H9 (cell line): ENCODE data around the gene BRF1. TPM values are rescaled to one million over a fixed set of nuclear protein-coding genes. Genes with fewer than 3 reads are reported as not detected.
A peak's percentile ranks its signal among the peaks of the same experiment; 100 is the strongest.

Experiments
- DNase-seq: peaks from one replicate; pipeline ENCODE4 v3.0.0-alpha.2; 2017
- H2AFZ ChIP-seq: one replicate; pipeline ENCODE4 v1.6.1; 2013; ENCODE audit warnings: mild to moderate bottlenecking, low read length, control low read depth, moderate library complexity
- H2AK5ac ChIP-seq: 2 replicates; pipeline ENCODE4 v1.6.1; 2013; ENCODE audit warnings: low read length, control low read depth, mixed read lengths; ENCODE audit not compliant: insufficient read length
- H2BK120ac ChIP-seq: one replicate; pipeline ENCODE4 v1.6.1; 2013; ENCODE audit warnings: low read depth, mild to moderate bottlenecking, low read length, control low read depth, inconsistent platforms; ENCODE audit not compliant: poor library complexity, severe bottlenecking
- H2BK12ac ChIP-seq: 2 replicates; pipeline ENCODE4 v1.6.1; 2013; ENCODE audit warnings: low read length, control low read depth, mixed read lengths, low read depth; ENCODE audit not compliant: insufficient read length
- H2BK15ac ChIP-seq: 2 replicates; pipeline ENCODE4 v1.6.1; 2013; ENCODE audit warnings: low read depth, low read length, control low read depth
- H2BK20ac ChIP-seq: one replicate; pipeline ENCODE4 v1.6.1; 2013; ENCODE audit warnings: low read depth, mild to moderate bottlenecking, low read length, control low read depth, inconsistent platforms; ENCODE audit not compliant: poor library complexity, severe bottlenecking
- H2BK5ac ChIP-seq: 2 replicates; pipeline ENCODE4 v1.6.1; 2013; ENCODE audit warnings: low read length, control low read depth, mixed read lengths; ENCODE audit not compliant: insufficient read length
- H3K14ac ChIP-seq: 2 replicates; pipeline ENCODE4 v1.6.1; 2013; ENCODE audit warnings: low read length, control low read depth; ENCODE audit not compliant: insufficient read depth
- H3K18ac ChIP-seq: 2 replicates; pipeline ENCODE4 v1.6.1; 2013; ENCODE audit warnings: low read depth, mild to moderate bottlenecking, mixed read lengths, low read length, control low read depth; ENCODE audit not compliant: insufficient read length
- H3K23ac ChIP-seq: 2 replicates; pipeline ENCODE4 v1.6.1; 2013; ENCODE audit warnings: low read length, control low read depth, mixed read lengths, low read depth; ENCODE audit not compliant: insufficient read length
- H3K23me2 ChIP-seq: 2 replicates; pipeline ENCODE4 v1.6.1; 2013; ENCODE audit warnings: low read depth, mild to moderate bottlenecking, mixed read lengths, low read length, control low read depth; ENCODE audit not compliant: insufficient read length, poor library complexity, severe bottlenecking
- H3K27ac ChIP-seq: 2 replicates; pipeline ENCODE4 v1.5.1; 2013; ENCODE audit warnings: low read length, control low read depth, mixed read lengths, low read depth; ENCODE audit not compliant: insufficient read length
- H3K27me3 ChIP-seq: 2 replicates; pipeline ENCODE4 v1.6.1; 2013; ENCODE audit warnings: low read length, control low read depth, inconsistent platforms; ENCODE audit not compliant: insufficient read depth
- H3K4ac ChIP-seq: 2 replicates; pipeline ENCODE4 v1.6.1; 2013; ENCODE audit warnings: low read depth, mild to moderate bottlenecking, control low read depth, inconsistent platforms, low read length, moderate library complexity
- H3K4me1 ChIP-seq: 2 replicates; pipeline ENCODE4 v1.6.1; 2013; ENCODE audit warnings: low read length, control low read depth, inconsistent platforms; ENCODE audit not compliant: insufficient read depth
- H3K4me2 ChIP-seq: 2 replicates; pipeline ENCODE4 v1.6.1; 2013; ENCODE audit warnings: low read length, control low read depth, mixed read lengths; ENCODE audit not compliant: insufficient read length, insufficient read depth
- H3K56ac ChIP-seq: 2 replicates; pipeline ENCODE4 v1.6.1; 2013; ENCODE audit warnings: low read depth, mild to moderate bottlenecking, mixed read lengths, low read length, control low read depth; ENCODE audit not compliant: insufficient read length
- H3K79me1 ChIP-seq: 2 replicates; pipeline ENCODE4 v1.6.1; 2013; ENCODE audit warnings: low read depth, mild to moderate bottlenecking, moderate library complexity, low read length, control low read depth, inconsistent platforms; ENCODE audit not compliant: insufficient read depth, poor library complexity, severe bottlenecking
- H3K79me2 ChIP-seq: 2 replicates; pipeline ENCODE4 v1.6.1; 2013; ENCODE audit warnings: low read length, control low read depth, inconsistent platforms; ENCODE audit not compliant: insufficient read depth
- H3K9ac ChIP-seq: 2 replicates; pipeline ENCODE4 v1.6.1; 2013; ENCODE audit warnings: low read length, control low read depth, mixed read lengths; ENCODE audit not compliant: insufficient read length; ENCODE audit errors: extremely low read depth
- H3K9me3 ChIP-seq: one replicate; pipeline ENCODE4 v1.6.1; 2013; ENCODE audit warnings: low read depth, low read length, inconsistent platforms; ENCODE audit not compliant: control insufficient read depth
- H3T11ph ChIP-seq: one replicate; pipeline ENCODE4 v1.6.1; 2013; ENCODE audit warnings: mild to moderate bottlenecking, low read length, control low read depth, inconsistent platforms
- H4K20me1 ChIP-seq: one replicate; pipeline ENCODE4 v1.6.1; 2013; ENCODE audit not compliant: control insufficient read depth, insufficient read length, insufficient read depth
- H4K5ac ChIP-seq: 2 replicates; pipeline ENCODE4 v1.6.1; 2013; ENCODE audit warnings: low read depth, mild to moderate bottlenecking, mixed read lengths, low read length, control low read depth; ENCODE audit not compliant: insufficient read length
- H4K8ac ChIP-seq: replicated peaks from 2 replicates; pipeline ENCODE4 v1.6.1; 2013; ENCODE audit warnings: low read length, control low read depth, mixed read lengths, low read depth; ENCODE audit not compliant: insufficient read length
- H4K91ac ChIP-seq: 2 replicates; pipeline ENCODE4 v1.6.1; 2013; ENCODE audit warnings: low read depth, mild to moderate bottlenecking, moderate library complexity, mixed read lengths, low read length, control low read depth; ENCODE audit not compliant: insufficient read length
- H3K27ac Mint-ChIP-seq, 3 experiments: 2 replicates in 2 of 3; 3 replicates in 1 of 3; pipeline ENCODE4 v1.8.0; 2020 to 2021; ENCODE audit warnings: mixed read lengths in 3 of 3, mild to moderate bottlenecking in 1 of 3, moderate library complexity in 1 of 3
- H3K27me3 Mint-ChIP-seq: 2 replicates; pipeline ENCODE4 v1.8.0; 2021; ENCODE audit warnings: low read depth, mild to moderate bottlenecking, moderate library complexity, mixed read lengths
- H3K36me3 Mint-ChIP-seq, 3 experiments: 2 replicates in 2 of 3; 3 replicates in 1 of 3; pipeline ENCODE4 v1.8.0; 2020 to 2021; ENCODE audit warnings: low read depth in 3 of 3, mixed read lengths in 3 of 3; ENCODE audit not compliant: insufficient read depth in 1 of 3
- H3K4me1 Mint-ChIP-seq, 2 experiments: 2 replicates each; pipeline ENCODE4 v1.8.0; 2020; ENCODE audit warnings: mixed read lengths in 2 of 2
- H3K4me3 Mint-ChIP-seq, 2 experiments: 2 replicates in 1 of 2; 3 replicates in 1 of 2; pipeline ENCODE4 v1.8.0; 2020 to 2021; ENCODE audit warnings: mild to moderate bottlenecking in 2 of 2, mixed read lengths in 2 of 2, moderate library complexity in 1 of 2
- H3K9me3 Mint-ChIP-seq, 2 experiments: 2 replicates in 1 of 2; 3 replicates in 1 of 2; pipeline ENCODE4 v1.8.0; 2020; ENCODE audit warnings: mild to moderate bottlenecking in 2 of 2, mixed read lengths in 2 of 2, moderate library complexity in 1 of 2
- WGBS: extraction: QIAGEN DNeasy Blood & Tissue Kit; methylation state at CpG from one replicate; pipeline ENCODE4 v1.1.7; 2013; ENCODE audit warnings: missing lambda C conversion rate, low lambda C conversion rate, mixed read lengths; ENCODE audit not compliant: insufficient read length; ENCODE audit errors: extremely low coverage; 5-methylcytosine and 5-hydroxymethylcytosine counted together
- total RNA-seq: library from RNA; stranded (reverse); gene quantifications from 2 replicates; pipeline ENCODE4 v1.2.1, GENCODE V29; 2021
- TF ChIP-seq, protein P1 (sequence below): fragments of 200-600 bp; sonication (generic); conservative IDR thresholded peaks from 3 replicates; pipeline ENCODE4 v1.8.0; 2021; ENCODE audit warnings: antibody characterized with exemption, mild to moderate bottlenecking

The BRF1 gene
- total RNA-seq, 1 experiment from 2014 or later: 28.3 TPM

DNA sequence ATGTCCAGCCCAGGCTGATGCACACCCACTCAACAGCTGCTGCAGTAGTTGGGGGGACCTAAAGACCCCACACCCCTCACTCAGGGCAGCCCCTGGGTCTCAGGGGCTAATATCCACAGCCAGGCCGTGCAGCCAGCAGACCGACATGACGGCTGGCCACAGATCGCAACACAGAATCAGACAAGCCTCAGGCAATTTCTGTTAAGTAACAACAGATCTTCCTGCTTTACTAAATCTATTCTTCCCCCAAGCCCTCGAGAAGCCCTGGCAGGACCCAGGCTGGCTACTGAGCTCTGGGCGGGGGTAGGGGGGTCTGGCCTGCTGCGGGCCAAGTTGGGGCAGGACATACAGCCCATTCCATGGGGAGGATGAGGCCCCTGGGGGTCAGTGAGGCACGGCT lies 91.7 kb downstream of the BRF1 start:
- no CpG with 5 or more reads among the region's 8 CpGs for WGBS
- Mint-ChIP-seq H3K36me3 (no peaks in the 10 kb centered on the region; a peak in 2 of 7 replicates), H3K4me1 (no peaks in the 10 kb centered on the region; a peak in 2 of 4 replicates), H3K4me3 (no peak overlapping the region), H3K9me3 (no peaks in the 10 kb centered on the region), H3K27ac (peak overlapping the region in 2 of 3 experiments; percentile 64 to 74; a peak in 2 of 7 replicates), H3K27me3 (peaks cover 1% of the 10 kb centered on the region; the same call in 1 of the 2 replicates)
- H3K4me1 ChIP-seq: no peaks in the 10 kb centered on the region
- H4K8ac ChIP-seq: no peak overlapping the region
- H3K27ac ChIP-seq: no peak overlapping the region
- no peaks in the 10 kb centered on the region for H3K27me3 ChIP-seq
- no peak overlapping the region for H4K5ac ChIP-seq
- TF ChIP-seq, protein P1, sequence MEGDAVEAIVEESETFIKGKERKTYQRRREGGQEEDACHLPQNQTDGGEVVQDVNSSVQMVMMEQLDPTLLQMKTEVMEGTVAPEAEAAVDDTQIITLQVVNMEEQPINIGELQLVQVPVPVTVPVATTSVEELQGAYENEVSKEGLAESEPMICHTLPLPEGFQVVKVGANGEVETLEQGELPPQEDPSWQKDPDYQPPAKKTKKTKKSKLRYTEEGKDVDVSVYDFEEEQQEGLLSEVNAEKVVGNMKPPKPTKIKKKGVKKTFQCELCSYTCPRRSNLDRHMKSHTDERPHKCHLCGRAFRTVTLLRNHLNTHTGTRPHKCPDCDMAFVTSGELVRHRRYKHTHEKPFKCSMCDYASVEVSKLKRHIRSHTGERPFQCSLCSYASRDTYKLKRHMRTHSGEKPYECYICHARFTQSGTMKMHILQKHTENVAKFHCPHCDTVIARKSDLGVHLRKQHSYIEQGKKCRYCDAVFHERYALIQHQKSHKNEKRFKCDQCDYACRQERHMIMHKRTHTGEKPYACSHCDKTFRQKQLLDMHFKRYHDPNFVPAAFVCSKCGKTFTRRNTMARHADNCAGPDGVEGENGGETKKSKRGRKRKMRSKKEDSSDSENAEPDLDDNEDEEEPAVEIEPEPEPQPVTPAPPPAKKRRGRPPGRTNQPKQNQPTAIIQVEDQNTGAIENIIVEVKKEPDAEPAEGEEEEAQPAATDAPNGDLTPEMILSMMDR: no peak
- no peaks in the 10 kb centered on the region for H3K79me2 ChIP-seq
- no peak overlapping the region for H3K56ac ChIP-seq
- H3K9ac ChIP-seq: no peak overlapping the region
- no peaks in the 10 kb centered on the region for H3K9me3 ChIP-seq
- no peak overlapping the region for H3K14ac ChIP-seq
- no peaks in the 10 kb centered on the region for H3K23me2 ChIP-seq
- H2AFZ ChIP-seq: no peak overlapping the region
- H2BK15ac ChIP-seq: no peak overlapping the region
- no peak overlapping the region for H3K18ac ChIP-seq
- H2BK12ac ChIP-seq: no peak overlapping the region
- no peak overlapping the region for H2BK5ac ChIP-seq
- no peak overlapping the region for H2BK120ac ChIP-seq
- no peak overlapping the region for H3K4ac ChIP-seq
- no peak overlapping the region for H3K4me2 ChIP-seq
- no peak overlapping the region for H4K91ac ChIP-seq
- no peak overlapping the region for H2AK5ac ChIP-seq
- H3T11ph ChIP-seq: no peak overlapping the region
- no peaks in the 10 kb centered on the region for H3K79me1 ChIP-seq
- no peak overlapping the region for H3K23ac ChIP-seq
- H4K20me1 ChIP-seq: no peaks in the 10 kb centered on the region
- H2BK20ac ChIP-seq: no peak overlapping the region
- no peak for DNase-seq
